WERI-Rb-1 (cell line): ENCODE measurements around the gene CERS1.
"Not testable (repeated sequence)": the region's sequence is repeated elsewhere in the genome, so short reads cannot be mapped to it uniquely, and the experiment has no call there.

ENCODE experiments used
- DNase-seq: peaks from one replicate; pipeline ENCODE4 v3.0.0-alpha.2; 2020
- H3K27ac ChIP-seq: fragments of 250-450 bp; sonication (Bioruptor Pico); 2 replicates; pipeline ENCODE4 v1.5.1; 2020; ENCODE audit warnings: mild to moderate bottlenecking, moderate library complexity
- H3K27me3 ChIP-seq: fragments of 250-450 bp; sonication (Bioruptor Pico); 2 replicates; pipeline ENCODE4 v1.5.1; 2021; ENCODE audit warnings: mild to moderate bottlenecking, low read depth, moderate library complexity; ENCODE audit not compliant: insufficient read depth, severe bottlenecking
- H3K36me3 ChIP-seq: fragments of 250-450 bp; sonication (Bioruptor Pico); 2 replicates; pipeline ENCODE4 v1.5.1; 2020; ENCODE audit warnings: mild to moderate bottlenecking, moderate library complexity
- H3K4me3 ChIP-seq: 2 replicates; pipeline ENCODE4 v1.5.1; 2011; ENCODE audit warnings: low read depth, mild to moderate bottlenecking, control low read depth, low read length
- H3K9me3 ChIP-seq: fragments of 250-450 bp; sonication (Bioruptor Pico); 2 replicates; pipeline ENCODE4 v1.5.1; 2021; ENCODE audit warnings: mild to moderate bottlenecking, moderate library complexity; ENCODE audit not compliant: severe bottlenecking
- CTCF ChIP-seq: IDR thresholded peaks from 2 replicates; pipeline ENCODE4 v1.5.1; 2011; ENCODE audit warnings: low read depth, mild to moderate bottlenecking, control low read depth, inconsistent platforms, low read length

Gene CERS1

DNA sequence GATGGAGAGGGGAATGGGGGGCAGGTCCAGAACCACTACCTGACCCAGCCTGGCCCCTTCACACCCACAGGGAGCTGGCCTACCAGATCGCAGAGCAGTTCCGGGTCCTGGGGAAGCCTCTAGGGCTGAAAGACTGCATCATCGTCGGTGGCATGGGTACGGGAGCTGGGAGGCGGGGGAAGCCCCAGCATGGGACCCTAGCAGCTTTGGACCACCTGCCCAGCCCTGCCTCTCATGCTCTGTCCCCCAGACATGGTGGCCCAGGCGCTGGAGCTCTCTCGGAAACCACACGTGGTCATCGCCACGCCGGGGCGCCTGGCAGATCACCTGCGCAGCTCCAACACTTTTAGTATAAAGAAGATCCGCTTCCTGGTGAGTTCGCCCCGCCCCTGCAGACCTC, 25.6 kb upstream of the CERS1 start:
- no peak for TF ChIP-seq CTCF
- Histone ChIP-seq H3K27ac (no peak overlapping the region), H3K36me3 (peaks cover 37% of the 10 kb centered on the region), H3K9me3 (no peaks in the 10 kb centered on the region), H3K4me3 (no peak overlapping the region), H3K27me3 (no peaks in the 10 kb centered on the region)
- DNase-seq = no peak

DNA sequence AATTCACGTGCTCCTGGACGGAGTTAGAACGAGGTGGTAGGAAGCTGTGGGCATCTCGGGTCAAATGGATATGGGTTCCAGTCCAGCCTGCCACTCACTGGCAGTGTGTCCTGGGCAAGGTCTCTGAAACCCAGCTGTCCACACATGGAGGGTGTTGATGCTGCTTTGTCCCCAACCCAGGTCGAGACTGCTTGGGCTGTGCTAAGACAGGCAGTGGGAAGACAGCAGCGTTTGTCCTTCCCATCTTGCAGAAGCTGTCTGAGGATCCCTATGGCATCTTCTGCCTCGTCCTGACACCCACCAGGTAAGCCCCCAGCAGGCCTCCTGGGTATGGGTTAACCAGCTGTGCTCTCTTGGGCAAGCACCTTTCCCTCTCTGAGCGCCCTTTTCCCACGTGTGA, 24.4 kb upstream of the CERS1 start:
- no peak for TF ChIP-seq CTCF
- Histone ChIP-seq H3K27ac (no peak overlapping the region), H3K36me3 (peaks cover 37% of the 10 kb centered on the region), H3K9me3 (no peaks in the 10 kb centered on the region), H3K27me3 (no peaks in the 10 kb centered on the region), H3K4me3 (peak overlapping the region; percentile 60)
- no peak for DNase-seq

DNA sequence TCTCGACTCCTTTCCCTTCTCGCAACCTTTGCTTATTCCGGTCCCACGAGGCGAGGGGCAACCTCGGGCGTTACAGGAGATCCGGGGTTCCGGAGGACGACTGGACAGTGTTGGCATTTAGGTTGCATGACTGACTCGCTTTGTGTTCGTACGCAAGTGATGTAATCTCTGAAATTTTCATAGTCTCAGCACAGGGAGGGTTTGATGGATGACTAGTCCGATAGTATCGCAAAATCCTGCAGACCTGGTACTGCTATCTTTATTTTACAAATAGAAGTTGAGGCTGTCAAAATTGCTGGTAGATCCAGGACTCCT, 23.9 kb upstream of the CERS1 start:
- Histone ChIP-seq H3K9me3 (no peaks in the 10 kb centered on the region), H3K36me3 (peaks cover 37% of the 10 kb centered on the region), H3K4me3 (peak overlapping the region; percentile 60), H3K27me3 (no peaks in the 10 kb centered on the region), H3K27ac (peak overlapping the region; percentile 48)
- no peak for TF ChIP-seq CTCF
- no peak for DNase-seq

DNA sequence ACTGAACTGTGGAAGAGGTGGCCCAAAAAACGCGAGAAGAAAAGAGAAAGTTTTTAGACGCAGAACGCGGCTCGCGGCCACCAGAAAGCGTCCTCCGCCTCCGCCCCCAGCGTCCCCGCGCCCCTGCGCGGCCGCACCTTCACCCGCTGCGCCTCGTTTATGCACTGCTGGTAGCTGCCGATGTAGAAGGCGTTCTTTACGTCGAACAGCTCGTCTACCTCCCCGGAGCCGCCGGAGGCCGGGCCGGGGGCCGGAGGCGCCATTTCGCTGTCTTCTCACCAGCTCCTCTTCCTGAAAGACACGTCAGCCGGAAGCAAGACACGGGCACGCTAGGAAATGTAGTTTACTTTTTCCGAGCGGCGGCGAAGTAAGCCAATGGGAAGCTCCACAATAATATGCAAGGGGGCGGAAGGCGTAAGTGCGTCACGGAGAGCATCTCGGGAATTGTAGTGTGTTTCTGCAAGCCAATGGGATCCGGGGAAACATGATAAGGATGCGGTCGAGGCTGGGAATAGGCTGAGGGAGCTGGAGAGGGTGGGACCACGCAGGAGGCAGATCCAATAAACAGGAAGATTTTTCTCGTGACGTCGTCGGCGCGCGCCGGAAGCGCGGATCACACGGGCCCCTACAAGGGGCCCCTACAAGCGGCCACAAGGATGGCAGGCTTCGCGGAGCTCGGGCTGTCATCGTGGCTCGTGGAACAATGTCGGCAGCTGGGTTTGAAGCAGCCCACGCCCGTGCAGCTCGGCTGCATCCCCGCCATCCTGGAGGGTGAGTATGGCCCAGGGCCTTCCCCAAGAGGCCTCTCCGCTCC, 23.3 kb upstream of the CERS1 start, which contains the start of the genes COPE and DDX49:
TSS of gene COPE (minus strand) at position 302 of the 814 bp plus-strand sequence. CDS start at position 263, 39 bp downstream.
TSS of gene DDX49 (plus strand) at position 630 of the 814 bp plus-strand sequence. CDS start at position 657, 27 bp downstream.
- peak within 1 kb of the TSS; percentile 60 for H3K4me3 ChIP-seq
- peak within 1 kb of the TSS; percentile 81 for H3K27ac ChIP-seq
- DNase-seq = peak; percentile 97
- H3K9me3 ChIP-seq = no peaks in the 10 kb centered on the region
- H3K36me3 ChIP-seq = peaks cover 33% of the 10 kb centered on the region
- TF ChIP-seq CTCF = no peak
- H3K27me3 ChIP-seq = no peaks in the 10 kb centered on the region

- peaks cover 30% of the 10 kb centered on the region for H3K36me3 ChIP-seq
- H3K27ac ChIP-seq, H3K4me3 ChIP-seq, H3K9me3 ChIP-seq, H3K27me3 ChIP-seq, DNase-seq: not testable (repeated sequence)
Measured at GRCh38 chr19:18917593-18917992, 21.6 kb upstream of the CERS1 start.

GRCh38 chr19:18915639-18916038, 19.7 kb upstream of the CERS1 start:
- no peak overlapping the region for H3K4me3 ChIP-seq
- TF ChIP-seq CTCF = peak; percentile 64
- H3K27me3 ChIP-seq = no peaks in the 10 kb centered on the region
- H3K36me3 ChIP-seq = peaks cover 28% of the 10 kb centered on the region
- no peaks in the 10 kb centered on the region for H3K9me3 ChIP-seq
- no peak overlapping the region for H3K27ac ChIP-seq
- peak; percentile 58 for DNase-seq
